Activated T-cell treated with anti-CD3 and anti-CD28 coated beads, Interleukin-2, amount 50 U/mL, for 48 hours (primary cell): ENCODE results near the gene PRB2.
A peak's percentile ranks its signal among the peaks of the same experiment; 100 is the strongest.
"Not testable (repeated sequence)": the region's sequence is repeated elsewhere in the genome, so short reads cannot be mapped to it uniquely, and the experiment has no call there.

Source experiments
- DNase-seq, 2 experiments: peaks; one replicate each; pipeline ENCODE4 v3.0.0-alpha.2; 2020

Gene PRB2

DNA sequence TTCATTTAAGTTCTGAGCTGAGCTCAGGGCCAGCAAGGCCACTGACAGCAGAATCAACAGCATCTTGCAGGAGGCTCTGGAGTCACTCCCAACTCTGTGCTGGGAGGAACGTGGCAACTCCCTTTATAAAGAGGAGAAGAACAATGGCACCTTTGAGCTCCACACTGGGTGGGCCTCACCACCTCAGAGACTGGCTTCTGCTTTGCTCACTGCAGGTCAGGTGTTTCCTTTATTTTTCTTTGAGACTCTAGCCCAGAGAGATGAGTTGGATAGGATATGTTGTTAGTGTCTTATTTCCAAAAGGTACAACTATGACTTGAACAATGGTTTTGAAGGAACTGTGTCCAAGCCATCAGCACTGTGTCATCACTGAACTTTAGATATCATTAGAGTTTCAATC lies at the start of gene PRB2:
Gene PRB2 (minus strand): TSS at position 101 of the 400 bp plus-strand sequence. CDS start 38 bp downstream, at position 63.
- DNase-seq: not testable (repeated sequence)

DNA sequence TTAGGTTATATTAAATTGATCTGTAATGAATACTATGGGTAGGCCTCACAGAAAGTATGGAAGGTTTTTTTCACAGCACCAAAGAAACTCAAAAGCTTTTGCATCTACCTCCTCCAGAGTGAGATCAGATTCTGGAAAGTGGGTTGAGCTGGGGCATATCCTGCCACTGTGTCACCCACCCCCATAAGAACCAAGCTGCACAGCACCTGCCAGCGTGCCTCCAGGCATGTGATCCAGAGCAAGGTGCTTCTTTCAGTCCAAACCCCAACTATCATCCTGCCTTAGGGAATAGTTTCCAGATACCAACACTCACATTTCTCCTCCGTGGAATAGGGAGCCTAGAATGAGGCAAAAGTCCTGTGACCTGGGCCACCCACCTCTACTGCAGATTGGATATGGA lies 42.6 kb upstream of the PRB2 start:
- no peak for DNase-seq

DNA sequence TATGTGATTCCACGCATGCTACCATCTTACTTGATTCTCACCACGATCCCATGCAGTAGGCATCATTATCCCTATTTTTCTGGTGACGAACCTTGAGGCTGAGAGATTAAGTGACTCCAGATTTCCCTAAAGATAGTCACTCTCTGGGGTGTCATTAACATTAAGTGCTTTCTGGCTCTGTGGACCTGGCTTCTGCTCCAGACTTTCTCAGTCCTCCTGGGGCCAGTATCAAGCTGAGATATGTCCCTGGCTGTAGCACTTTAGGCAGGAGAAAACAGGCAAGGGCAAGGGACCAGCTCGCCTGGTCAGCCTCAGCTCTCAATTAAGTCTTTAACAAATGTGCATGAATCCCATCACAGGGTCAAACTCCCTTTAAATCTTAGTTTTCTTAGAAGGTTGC lies 38.3 kb upstream of the PRB2 start:
- no peak for DNase-seq

DNA sequence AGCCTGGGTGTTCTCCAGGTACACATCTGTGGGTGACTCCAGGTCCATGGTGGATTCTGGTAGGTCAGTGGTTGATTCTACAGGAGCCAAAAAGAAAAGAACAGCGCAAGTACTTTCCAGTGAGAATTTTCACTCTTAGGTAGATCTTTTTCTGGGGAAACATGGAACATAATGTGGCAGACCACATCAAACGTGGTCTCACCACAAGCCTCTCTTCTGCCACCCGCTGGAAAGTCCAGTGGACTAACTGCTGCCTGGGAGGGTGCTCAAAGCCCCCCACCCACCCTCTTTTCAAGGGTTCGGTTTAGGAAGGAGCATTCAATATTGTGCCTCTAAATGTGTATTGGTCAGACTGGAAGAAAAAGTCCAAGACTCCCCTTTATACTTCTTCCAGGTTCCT lies 36.1 kb upstream of the PRB2 start:
- DNase-seq: peak in 1 of 2 experiments; percentile 18

DNA sequence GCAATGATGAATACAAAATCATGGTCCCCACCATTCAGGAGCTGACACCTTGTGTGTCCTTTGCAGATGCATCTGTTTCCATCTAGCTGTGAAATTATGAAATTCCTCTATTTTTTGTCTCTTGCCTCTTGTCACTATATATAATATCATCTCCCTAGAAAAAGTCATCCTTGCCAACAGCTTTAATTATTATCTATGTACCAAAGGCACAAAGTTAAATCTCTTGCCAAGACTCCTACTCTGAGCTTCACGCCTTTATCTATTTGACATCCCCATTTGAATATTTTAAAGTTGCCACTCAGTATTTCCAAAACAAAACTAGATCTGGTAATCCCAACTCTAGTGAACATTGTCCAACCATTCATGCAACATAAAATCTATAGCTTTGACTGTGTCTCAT lies 32.0 kb upstream of the PRB2 start:
- no peak for DNase-seq

DNA sequence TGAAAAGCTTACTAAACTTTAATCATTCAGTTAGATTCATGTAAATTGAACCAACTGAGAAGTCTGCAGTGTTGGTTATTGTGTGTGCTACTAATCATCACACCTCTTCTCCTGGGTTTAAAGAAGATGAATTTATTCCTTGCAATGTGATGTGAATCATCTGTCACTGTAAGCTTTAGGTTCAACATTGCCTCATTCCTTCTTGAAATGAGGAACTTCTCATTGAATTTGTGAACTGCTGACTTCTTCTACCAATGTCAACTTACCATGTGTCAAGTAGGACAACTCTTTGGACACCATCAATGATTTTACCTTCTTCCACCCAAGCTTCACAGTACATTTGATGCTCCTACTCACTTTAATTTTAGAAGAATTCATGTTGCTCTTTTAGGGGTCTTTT lies 17.4 kb upstream of the PRB2 start:
- DNase-seq: no peak

DNA sequence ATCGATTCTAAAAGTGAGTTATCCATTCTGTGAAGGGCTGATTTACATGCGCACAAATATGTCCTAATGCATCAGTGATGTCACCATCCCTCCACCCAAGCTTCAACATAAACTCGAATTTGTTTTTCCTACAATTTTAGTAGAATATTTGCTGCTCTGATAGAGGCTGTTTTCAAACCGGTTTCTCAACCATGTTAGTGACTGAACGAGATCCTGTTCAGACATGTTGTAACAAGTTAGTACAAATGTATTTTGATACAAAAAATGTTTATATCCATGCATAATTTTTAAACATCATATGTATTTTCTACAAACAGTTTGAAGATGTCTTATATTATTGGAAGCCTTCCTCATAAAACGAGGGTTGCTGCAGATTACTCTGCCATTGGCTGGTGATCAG lies 12.7 kb upstream of the PRB2 start:
- no peak for DNase-seq

DNA sequence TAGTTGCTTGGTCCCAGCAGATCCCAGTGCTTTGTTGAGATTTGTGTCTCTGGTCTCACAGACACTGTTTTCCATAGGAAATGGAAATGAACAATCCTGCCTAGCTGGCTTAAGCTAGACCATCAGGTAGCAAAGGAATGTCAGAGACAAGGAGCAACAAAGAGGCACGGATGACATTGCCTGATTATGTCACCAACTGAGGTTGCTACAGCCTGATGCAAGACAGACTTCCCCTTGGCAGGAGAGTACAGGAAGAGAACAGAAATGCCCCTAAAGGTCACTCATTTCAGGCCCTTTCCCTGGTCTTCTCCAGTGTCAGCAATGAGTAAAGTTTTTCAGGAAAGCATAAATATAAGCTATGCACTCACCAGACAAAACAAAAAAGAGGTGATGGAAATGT lies 2.0 kb upstream of the PRB2 start:
- DNase-seq: no peak

DNA sequence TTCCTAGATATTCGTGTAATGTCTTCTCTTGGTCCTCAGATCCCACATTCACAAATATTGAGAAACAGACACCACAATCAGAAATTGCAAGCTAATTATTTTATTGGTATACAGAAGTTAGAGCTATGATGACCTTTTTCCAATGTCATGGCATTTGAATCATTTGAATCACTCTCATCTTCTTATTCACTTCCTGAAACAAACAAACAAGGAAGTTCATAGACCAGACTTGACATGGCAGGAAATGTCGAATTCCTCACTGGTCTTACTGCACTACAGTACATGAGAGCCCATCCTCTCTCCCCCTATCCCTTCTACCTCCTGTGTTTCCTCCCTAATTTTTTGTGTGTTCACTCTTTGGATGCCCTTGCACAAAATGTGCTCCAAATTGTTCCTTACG lies 3.9 kb downstream of the PRB2 start:
- DNase-seq: not testable (repeated sequence)

DNA sequence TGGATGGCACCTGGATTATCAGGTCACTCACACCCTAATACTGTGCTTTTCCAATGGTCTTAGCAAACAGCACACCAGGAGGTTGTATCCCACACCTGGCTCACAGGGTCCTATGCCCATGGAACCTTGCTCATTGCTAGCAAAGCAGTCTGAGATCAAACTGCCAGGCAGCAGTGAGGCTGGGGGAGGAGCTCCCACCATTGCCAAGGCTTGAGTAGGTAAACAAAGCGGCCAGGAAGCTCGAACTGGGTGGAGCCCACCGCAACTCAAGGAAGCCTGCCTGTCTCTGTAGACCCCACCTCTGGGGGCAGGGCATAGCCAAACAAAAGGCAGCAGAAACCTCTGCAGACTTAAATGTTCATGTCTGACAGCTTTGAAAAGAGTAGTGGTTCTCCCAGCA lies 17.9 kb downstream of the PRB2 start:
- not testable (repeated sequence) for DNase-seq

DNA sequence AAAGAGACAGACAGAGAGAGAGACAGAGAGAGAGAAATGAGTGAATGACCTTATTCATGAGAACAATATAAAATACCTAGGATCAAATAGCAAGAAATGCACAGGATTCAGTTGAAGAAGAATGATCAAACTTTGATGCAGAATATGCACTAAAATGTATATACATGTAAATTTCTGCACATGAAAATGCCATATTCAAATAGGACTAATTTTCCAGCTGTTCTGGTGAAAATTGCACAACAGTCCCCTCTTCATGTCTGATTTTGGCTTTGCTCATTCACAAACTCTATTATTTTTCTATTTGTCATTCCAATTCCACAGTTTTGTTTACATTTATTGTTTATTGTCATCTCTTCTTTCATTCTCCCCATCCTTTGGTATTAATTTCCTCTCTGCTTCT lies 34.2 kb downstream of the PRB2 start:
- DNase-seq: no peak

DNA sequence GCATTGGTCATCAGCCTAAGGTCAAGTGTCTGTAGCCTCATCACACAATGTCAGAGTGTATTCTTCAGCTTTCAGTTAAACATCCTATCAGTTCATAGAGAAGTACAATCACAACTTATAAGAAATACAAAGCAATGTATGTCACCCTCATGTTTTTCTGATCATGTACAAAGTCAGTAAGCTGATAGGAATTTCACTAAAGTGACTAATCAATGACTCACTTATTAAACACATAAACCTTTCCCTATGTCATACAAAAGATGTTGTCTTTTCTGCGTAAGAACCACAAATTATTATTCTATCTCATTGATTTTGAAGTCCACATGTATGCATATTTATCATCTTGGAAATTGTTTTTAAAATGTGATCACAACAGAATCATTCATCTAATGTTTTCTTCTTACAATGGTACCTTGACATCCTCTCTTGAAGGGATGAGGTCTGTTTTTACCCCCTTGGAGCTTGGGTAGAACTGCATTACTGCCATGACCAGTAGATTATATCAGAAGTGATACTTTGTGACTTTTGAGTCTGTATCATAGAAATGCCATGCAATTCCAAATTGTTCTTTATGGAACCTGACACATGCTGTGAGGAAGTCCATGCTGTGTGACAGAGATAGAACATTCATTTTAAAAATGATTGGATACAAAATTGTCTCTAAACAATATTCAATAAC lies 35.0 kb downstream of the PRB2 start:
- not testable (repeated sequence) for DNase-seq

DNA sequence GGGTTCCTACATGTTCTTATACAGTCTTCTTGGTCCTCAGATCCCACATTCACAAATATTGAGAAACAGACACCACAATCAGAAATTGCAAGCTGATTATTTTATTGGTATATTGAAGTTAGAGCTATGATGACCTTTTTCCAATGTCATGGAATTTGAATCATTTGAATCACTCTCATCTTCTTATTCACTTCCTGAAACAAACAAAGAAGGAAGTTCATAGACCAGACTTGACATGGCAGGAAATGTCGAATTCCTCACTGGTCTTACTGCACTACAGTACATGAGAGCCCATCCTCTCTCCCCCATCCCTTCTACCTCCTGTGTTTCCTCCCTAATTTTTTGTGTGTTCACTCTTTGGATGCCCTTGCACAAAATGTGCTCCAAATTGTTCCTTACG lies 43.6 kb downstream of the PRB2 start:
- DNase-seq: not testable (repeated sequence)

DNA sequence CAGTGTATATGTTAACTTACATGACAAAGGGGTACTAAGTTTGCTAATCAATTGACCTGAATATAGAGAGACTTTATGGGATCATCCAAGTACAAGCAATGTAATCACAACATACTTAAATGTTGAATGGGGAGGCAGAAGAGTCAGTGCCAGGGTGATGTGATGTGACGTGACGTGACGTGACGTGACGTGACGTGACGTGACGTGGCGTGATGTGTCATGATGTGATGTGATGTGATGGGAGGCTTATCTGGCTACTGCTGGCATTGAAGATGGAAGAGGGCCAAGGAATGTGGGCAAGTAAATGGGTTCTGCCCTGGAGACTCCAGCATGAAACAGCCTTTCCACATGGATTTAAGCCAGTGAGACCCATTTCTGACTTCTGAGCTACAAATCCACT lies 46.9 kb downstream of the PRB2 start:
- no peak for DNase-seq

DNA sequence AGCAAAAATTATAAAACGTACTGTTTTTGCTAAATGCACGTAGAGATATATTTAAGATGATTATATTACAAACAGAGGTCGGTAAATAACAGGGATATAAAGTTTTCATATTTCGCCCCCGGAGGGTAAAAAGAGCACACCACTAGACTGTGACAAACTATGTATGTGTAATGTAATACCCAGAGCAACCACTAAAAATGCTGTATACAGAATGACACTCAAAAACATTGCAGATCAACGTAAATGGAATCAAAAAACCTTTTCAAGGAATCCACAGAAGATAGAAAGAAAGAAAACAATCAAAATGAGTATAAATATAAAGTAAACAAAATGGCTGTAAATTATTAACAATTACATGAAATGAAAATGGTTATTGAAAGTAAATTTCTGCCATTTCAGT lies 47.6 kb downstream of the PRB2 start:
- DNase-seq: no peak

DNA sequence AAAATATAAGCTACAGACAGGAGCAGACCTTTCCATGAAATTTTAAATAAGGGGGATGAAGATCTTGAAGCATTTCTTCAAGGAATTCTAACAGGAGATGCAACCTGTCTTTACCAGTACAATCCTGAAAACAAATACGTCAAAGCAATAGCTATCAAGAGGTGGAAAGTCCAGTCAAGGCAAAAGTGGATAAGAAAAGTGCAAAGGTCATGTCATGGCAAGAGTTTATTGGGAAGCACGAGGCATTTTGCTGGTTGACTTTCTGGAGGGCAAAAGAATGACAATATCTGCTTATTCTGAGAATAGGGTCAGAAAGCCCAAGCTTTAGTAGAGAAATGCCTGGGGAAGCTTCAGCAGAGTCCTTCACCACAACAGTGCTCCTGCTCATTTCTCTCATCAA lies 50.9 kb downstream of the PRB2 start:
- DNase-seq: no peak
